Measurements from ENCODE around the gene ATAT1. TPM values are rescaled to one million over a fixed set of nuclear protein-coding genes. Genes with fewer than 3 reads are reported as not detected.

ATAT1 gene
- total and polyA plus RNA-seq, 2 of the 13 experiments (the other 11 are each of a cell fraction or from before 2014, with no cell fraction given): 9.2 to 23.6 TPM

DNA sequence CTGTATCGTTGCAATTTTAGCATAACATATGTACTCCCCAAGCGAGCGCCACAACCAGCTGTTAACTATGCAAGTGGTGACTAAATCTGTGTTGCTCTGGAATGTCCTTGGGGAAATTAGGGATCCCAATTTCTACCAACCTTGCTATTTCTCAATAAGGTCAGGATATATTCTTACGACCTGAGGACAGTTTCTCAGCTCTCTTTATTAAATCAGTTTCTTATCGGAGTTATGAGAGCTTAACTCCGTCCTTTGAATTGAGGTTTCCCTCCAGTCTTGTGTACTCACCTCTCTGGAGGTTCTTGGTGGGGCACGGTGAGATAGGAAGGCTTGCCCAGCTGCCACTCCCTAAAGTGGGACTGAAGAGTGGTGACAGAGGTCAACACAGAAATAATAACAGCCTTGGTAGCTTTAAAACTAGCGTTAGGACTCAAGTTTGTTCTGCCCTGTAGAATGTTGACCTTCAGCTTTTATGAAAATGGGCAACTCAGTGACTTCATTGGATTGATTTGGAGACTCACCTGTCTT is 8.3 kb upstream of the ATAT1 start (continued):
- TF ChIP-seq, protein P1, sequence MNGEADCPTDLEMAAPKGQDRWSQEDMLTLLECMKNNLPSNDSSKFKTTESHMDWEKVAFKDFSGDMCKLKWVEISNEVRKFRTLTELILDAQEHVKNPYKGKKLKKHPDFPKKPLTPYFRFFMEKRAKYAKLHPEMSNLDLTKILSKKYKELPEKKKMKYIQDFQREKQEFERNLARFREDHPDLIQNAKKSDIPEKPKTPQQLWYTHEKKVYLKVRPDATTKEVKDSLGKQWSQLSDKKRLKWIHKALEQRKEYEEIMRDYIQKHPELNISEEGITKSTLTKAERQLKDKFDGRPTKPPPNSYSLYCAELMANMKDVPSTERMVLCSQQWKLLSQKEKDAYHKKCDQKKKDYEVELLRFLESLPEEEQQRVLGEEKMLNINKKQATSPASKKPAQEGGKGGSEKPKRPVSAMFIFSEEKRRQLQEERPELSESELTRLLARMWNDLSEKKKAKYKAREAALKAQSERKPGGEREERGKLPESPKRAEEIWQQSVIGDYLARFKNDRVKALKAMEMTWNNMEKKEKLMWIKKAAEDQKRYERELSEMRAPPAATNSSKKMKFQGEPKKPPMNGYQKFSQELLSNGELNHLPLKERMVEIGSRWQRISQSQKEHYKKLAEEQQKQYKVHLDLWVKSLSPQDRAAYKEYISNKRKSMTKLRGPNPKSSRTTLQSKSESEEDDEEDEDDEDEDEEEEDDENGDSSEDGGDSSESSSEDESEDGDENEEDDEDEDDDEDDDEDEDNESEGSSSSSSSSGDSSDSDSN (CRISPR knock-in tag; IDR thresholded peaks at IDR 0.05): peak; percentile 10; the same call in 1 of the 2 replicates
- no peak for TF ChIP-seq MEF2D (CRISPR knock-in tag; IDR thresholded peaks at IDR 0.05)
- TF ChIP-seq ZNF274 (CRISPR knock-in tag; IDR thresholded peaks at IDR 0.05): no peak
- TF ChIP-seq RBM22 (optimal IDR thresholded peaks at IDR 0.05; ENCODE audit: low read length): no peak
- no peak for TF ChIP-seq SIX1 (CRISPR knock-in tag; IDR thresholded peaks at IDR 0.05; ENCODE audit: borderline replicate concordance)
- TF ChIP-seq ZSCAN21 (CRISPR knock-in tag; IDR thresholded peaks at IDR 0.05; ENCODE audit: borderline replicate concordance): no peak
- no peak for TF ChIP-seq ELF1 (CRISPR knock-in tag; IDR thresholded peaks at IDR 0.05)
- no peak for TF ChIP-seq CAMTA2 (CRISPR knock-in tag; IDR thresholded peaks at IDR 0.05; ENCODE audit: borderline replicate concordance)
- TF ChIP-seq ZNF430 (CRISPR knock-in tag; IDR thresholded peaks at IDR 0.05): no peak; the same call in 1 of the 2 replicates
- TF ChIP-seq ZSCAN31 (CRISPR knock-in tag; IDR thresholded peaks at IDR 0.05; ENCODE audit: low read depth): no peak
- TF ChIP-seq HOXA5 (CRISPR knock-in tag; IDR thresholded peaks at IDR 0.05): no peak
- no peak for TF ChIP-seq SCMH1 (CRISPR knock-in tag; IDR thresholded peaks at IDR 0.05; ENCODE audit: borderline replicate concordance)
- TF ChIP-seq, protein P2, sequence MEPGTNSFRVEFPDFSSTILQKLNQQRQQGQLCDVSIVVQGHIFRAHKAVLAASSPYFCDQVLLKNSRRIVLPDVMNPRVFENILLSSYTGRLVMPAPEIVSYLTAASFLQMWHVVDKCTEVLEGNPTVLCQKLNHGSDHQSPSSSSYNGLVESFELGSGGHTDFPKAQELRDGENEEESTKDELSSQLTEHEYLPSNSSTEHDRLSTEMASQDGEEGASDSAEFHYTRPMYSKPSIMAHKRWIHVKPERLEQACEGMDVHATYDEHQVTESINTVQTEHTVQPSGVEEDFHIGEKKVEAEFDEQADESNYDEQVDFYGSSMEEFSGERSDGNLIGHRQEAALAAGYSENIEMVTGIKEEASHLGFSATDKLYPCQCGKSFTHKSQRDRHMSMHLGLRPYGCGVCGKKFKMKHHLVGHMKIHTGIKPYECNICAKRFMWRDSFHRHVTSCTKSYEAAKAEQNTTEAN (CRISPR knock-in tag; conservative IDR thresholded peaks at IDR 0.05): no peak
- TF ChIP-seq ZIK1 (CRISPR knock-in tag; IDR thresholded peaks at IDR 0.05; ENCODE audit: borderline replicate concordance, low read depth): no peak
- TF ChIP-seq, protein P3, sequence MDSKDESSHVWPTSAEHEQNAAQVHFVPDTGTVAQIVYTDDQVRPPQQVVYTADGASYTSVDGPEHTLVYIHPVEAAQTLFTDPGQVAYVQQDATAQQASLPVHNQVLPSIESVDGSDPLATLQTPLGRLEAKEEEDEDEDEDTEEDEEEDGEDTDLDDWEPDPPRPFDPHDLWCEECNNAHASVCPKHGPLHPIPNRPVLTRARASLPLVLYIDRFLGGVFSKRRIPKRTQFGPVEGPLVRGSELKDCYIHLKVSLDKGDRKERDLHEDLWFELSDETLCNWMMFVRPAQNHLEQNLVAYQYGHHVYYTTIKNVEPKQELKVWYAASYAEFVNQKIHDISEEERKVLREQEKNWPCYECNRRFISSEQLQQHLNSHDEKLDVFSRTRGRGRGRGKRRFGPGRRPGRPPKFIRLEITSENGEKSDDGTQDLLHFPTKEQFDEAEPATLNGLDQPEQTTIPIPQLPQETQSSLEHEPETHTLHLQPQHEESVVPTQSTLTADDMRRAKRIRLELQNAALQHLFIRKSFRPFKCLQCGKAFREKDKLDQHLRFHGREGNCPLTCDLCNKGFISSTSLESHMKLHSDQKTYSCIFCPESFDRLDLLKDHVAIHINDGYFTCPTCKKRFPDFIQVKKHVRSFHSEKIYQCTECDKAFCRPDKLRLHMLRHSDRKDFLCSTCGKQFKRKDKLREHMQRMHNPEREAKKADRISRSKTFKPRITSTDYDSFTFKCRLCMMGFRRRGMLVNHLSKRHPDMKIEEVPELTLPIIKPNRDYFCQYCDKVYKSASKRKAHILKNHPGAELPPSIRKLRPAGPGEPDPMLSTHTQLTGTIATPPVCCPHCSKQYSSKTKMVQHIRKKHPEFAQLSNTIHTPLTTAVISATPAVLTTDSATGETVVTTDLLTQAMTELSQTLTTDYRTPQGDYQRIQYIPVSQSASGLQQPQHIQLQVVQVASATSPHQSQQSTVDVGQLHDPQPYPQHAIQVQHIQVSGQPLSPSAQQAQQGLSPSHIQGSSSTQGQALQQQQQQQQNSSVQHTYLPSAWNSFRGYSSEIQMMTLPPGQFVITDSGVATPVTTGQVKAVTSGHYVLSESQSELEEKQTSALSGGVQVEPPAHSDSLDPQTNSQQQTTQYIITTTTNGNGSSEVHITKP (CRISPR knock-in tag; IDR thresholded peaks at IDR 0.05; ENCODE audit: low read depth): no peak
- TF ChIP-seq JUND (CRISPR knock-in tag; IDR thresholded peaks at IDR 0.05): no peak
- no peak for TF ChIP-seq ZNF333 (CRISPR knock-in tag; IDR thresholded peaks at IDR 0.05; ENCODE audit: borderline replicate concordance)
- no peak for TF ChIP-seq TCF7L2 (IDR thresholded peaks at IDR 0.05; ENCODE audit: low read depth, low read length)
- no peak for TF ChIP-seq MTA1 (CRISPR knock-in tag; IDR thresholded peaks at IDR 0.05; ENCODE audit: borderline replicate concordance)
- TF ChIP-seq, protein P4, sequence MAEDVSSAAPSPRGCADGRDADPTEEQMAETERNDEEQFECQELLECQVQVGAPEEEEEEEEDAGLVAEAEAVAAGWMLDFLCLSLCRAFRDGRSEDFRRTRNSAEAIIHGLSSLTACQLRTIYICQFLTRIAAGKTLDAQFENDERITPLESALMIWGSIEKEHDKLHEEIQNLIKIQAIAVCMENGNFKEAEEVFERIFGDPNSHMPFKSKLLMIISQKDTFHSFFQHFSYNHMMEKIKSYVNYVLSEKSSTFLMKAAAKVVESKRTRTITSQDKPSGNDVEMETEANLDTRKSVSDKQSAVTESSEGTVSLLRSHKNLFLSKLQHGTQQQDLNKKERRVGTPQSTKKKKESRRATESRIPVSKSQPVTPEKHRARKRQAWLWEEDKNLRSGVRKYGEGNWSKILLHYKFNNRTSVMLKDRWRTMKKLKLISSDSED (CRISPR knock-in tag; IDR thresholded peaks at IDR 0.05): no peak
- no peak for TF ChIP-seq RCOR2 (CRISPR knock-in tag; IDR thresholded peaks at IDR 0.05)
- no peak for TF ChIP-seq NAIF1 (CRISPR knock-in tag; IDR thresholded peaks at IDR 0.05; ENCODE audit: borderline replicate concordance)
- 0 out of 2 replicates have a peak, but pooled peaks have one; percentile 55 for TF ChIP-seq ZSCAN20 (CRISPR knock-in tag; IDR thresholded peaks at IDR 0.05; ENCODE audit: borderline replicate concordance)
